Osteoblast (primary cell): ENCODE measurements around the gene NKAIN2. TPM values are rescaled to one million over a fixed set of nuclear protein-coding genes. Genes with fewer than 3 reads are reported as not detected.

ENCODE experiments used
- DNase-seq: peaks from one replicate; pipeline ENCODE4 v3.0.0; 2011; ENCODE audit warnings: low spot score, mixed read lengths; ENCODE audit not compliant: insufficient read length; ENCODE audit errors: missing footprints
- H2AFZ ChIP-seq: 2 replicates; pipeline ENCODE4 v1.6.0; 2011; ENCODE audit warnings: mild to moderate bottlenecking, low read length
- H3K27ac ChIP-seq: 2 replicates; pipeline ENCODE4 v1.5.1; 2011; ENCODE audit warnings: mild to moderate bottlenecking, low read depth, low read length, moderate library complexity
- H3K27me3 ChIP-seq: 2 replicates; pipeline ENCODE4 v1.6.0; 2012; ENCODE audit warnings: mild to moderate bottlenecking, control low read depth, inconsistent platforms, low read length, moderate library complexity; ENCODE audit not compliant: insufficient read depth
- H3K36me3 ChIP-seq: 2 replicates; pipeline ENCODE4 v1.5.1; 2011; ENCODE audit warnings: mild to moderate bottlenecking, low read length, control low read depth, moderate library complexity; ENCODE audit not compliant: insufficient read depth
- H3K4me1 ChIP-seq: 2 replicates; pipeline ENCODE4 v1.5.1; 2011; ENCODE audit warnings: mild to moderate bottlenecking, low read length, control low read depth, moderate library complexity; ENCODE audit not compliant: insufficient read depth
- H3K4me2 ChIP-seq: 2 replicates; pipeline ENCODE4 v1.6.0; 2011; ENCODE audit warnings: mild to moderate bottlenecking, low read length; ENCODE audit not compliant: insufficient read depth
- H3K4me3 ChIP-seq: fragments of 200-600 bp; sonication (generic); 3 replicates; pipeline ENCODE4 v1.5.1; 2012; ENCODE audit warnings: mild to moderate bottlenecking, low read length, inconsistent platforms; ENCODE audit not compliant: insufficient read depth
- H3K79me2 ChIP-seq: 2 replicates; pipeline ENCODE4 v1.6.0; 2012; ENCODE audit warnings: mild to moderate bottlenecking, low read length, control low read depth, inconsistent platforms; ENCODE audit not compliant: insufficient read depth
- H3K9me3 ChIP-seq: 2 replicates; pipeline ENCODE4 v1.5.1; 2011; ENCODE audit warnings: low read depth, low read length, control low read depth
- H4K20me1 ChIP-seq: 2 replicates; pipeline ENCODE4 v1.6.0; 2012; ENCODE audit warnings: mild to moderate bottlenecking, low read length, control low read depth; ENCODE audit not compliant: insufficient read depth
- CTCF ChIP-seq: IDR thresholded peaks from 2 replicates; pipeline ENCODE4 v1.5.1; 2011; ENCODE audit warnings: mild to moderate bottlenecking, low read depth, low read length, moderate library complexity; ENCODE audit errors: extremely low read depth
- total RNA-seq: library from RNA; depleted of rRNA; stranded (reverse); fragments of >200 nt; gene quantifications from 2 replicates; pipeline ENCODE4 v1.2.3, GENCODE V29; 2012

NKAIN2 gene
- total RNA-seq, 1 donor, result under 0.01 TPM

- no peak overlapping the region for H3K4me2 ChIP-seq
Observed at GRCh38 chr6:124658053-124658452, 854.4 kb downstream of the NKAIN2 start.

GRCh38 chr6:124659427-124659826 lies 855.8 kb downstream of the NKAIN2 start:
- no peak overlapping the region for H3K27ac ChIP-seq
- H4K20me1 ChIP-seq, result no peaks in the 10 kb centered on the region
- peaks cover 7% of the 10 kb centered on the region for H3K4me1 ChIP-seq
- TF ChIP-seq CTCF, result no peak
- DNase-seq, result no peak
- H3K4me3 ChIP-seq, result no peak overlapping the region
- no peaks in the 10 kb centered on the region for H3K36me3 ChIP-seq
- H3K27me3 ChIP-seq, result no peaks in the 10 kb centered on the region
- H3K9me3 ChIP-seq, result no peaks in the 10 kb centered on the region
- H3K4me2 ChIP-seq, result no peak overlapping the region
- no peaks in the 10 kb centered on the region for H3K79me2 ChIP-seq
- H2AFZ ChIP-seq, result no peak overlapping the region

More at GRCh38 chr6:124658053-124658452, 854.4 kb downstream of the NKAIN2 start:
- Histone ChIP-seq H4K20me1 (no peaks in the 10 kb centered on the region), H3K36me3 (no peaks in the 10 kb centered on the region), H3K4me1 (peaks cover 7% of the 10 kb centered on the region), H3K9me3 (no peaks in the 10 kb centered on the region), H3K27ac (no peak overlapping the region), H3K4me3 (no peak overlapping the region), H2AFZ (no peak overlapping the region), H3K79me2 (no peaks in the 10 kb centered on the region), H3K27me3 (no peaks in the 10 kb centered on the region)
- no peak for DNase-seq
- no peak for TF ChIP-seq CTCF

- peaks cover 7% of the 10 kb centered on the region for H3K4me1 ChIP-seq
- no peak for DNase-seq
- no peak overlapping the region for H3K27ac ChIP-seq
- H4K20me1 ChIP-seq, result no peaks in the 10 kb centered on the region
- no peak overlapping the region for H3K4me3 ChIP-seq
- H3K36me3 ChIP-seq, result no peaks in the 10 kb centered on the region
- H3K27me3 ChIP-seq, result no peaks in the 10 kb centered on the region
- H2AFZ ChIP-seq, result no peak overlapping the region
- no peak overlapping the region for H3K4me2 ChIP-seq
- no peaks in the 10 kb centered on the region for H3K79me2 ChIP-seq
- H3K9me3 ChIP-seq, result no peaks in the 10 kb centered on the region
- no peak for TF ChIP-seq CTCF
Observed at GRCh38 chr6:124660185-124660584, 856.5 kb downstream of the NKAIN2 start.

GRCh38 chr6:124661097-124661661 lies 857.5 kb downstream of the NKAIN2 start:
- no peak overlapping the region for H3K27ac ChIP-seq
- no peak for TF ChIP-seq CTCF
- no peak for DNase-seq
- no peaks in the 10 kb centered on the region for H3K79me2 ChIP-seq
- no peak overlapping the region for H2AFZ ChIP-seq
- no peaks in the 10 kb centered on the region for H4K20me1 ChIP-seq
- H3K36me3 ChIP-seq, result no peaks in the 10 kb centered on the region
- peaks cover 5% of the 10 kb centered on the region for H3K4me1 ChIP-seq
- no peak overlapping the region for H3K4me2 ChIP-seq
- no peaks in the 10 kb centered on the region for H3K27me3 ChIP-seq
- no peaks in the 10 kb centered on the region for H3K9me3 ChIP-seq
- no peak overlapping the region for H3K4me3 ChIP-seq
